Chondrocyte (in vitro differentiated cells): Measurements from ENCODE around the gene TCIRG1. TPM values are rescaled to one million over a fixed set of nuclear protein-coding genes. Genes with fewer than 3 reads are reported as not detected.

Source experiments
- DNase-seq: peaks from one replicate; pipeline ENCODE4 v3.0.0; 2021; ENCODE audit warnings: mixed read lengths, low spot score
- H3K27ac Mint-ChIP-seq: one replicate; pipeline ENCODE4 v1.8.0; 2021; ENCODE audit warnings: mild to moderate bottlenecking, moderate library complexity, mixed read lengths; ENCODE audit not compliant: unreplicated experiment
- H3K27me3 Mint-ChIP-seq: 2 replicates; pipeline ENCODE4 v1.8.0; 2021; ENCODE audit warnings: low read depth, mixed read lengths
- H3K36me3 Mint-ChIP-seq: 2 replicates; pipeline ENCODE4 v1.8.0; 2021; ENCODE audit warnings: low read depth, mixed read lengths
- H3K4me1 Mint-ChIP-seq: 2 replicates; pipeline ENCODE4 v1.8.0; 2021; ENCODE audit warnings: low read depth, mild to moderate bottlenecking, mixed read lengths
- H3K4me3 Mint-ChIP-seq: one replicate; pipeline ENCODE4 v1.8.0; 2021; ENCODE audit warnings: mild to moderate bottlenecking, moderate library complexity, mixed read lengths; ENCODE audit not compliant: unreplicated experiment
- H3K9me3 Mint-ChIP-seq: 2 replicates; pipeline ENCODE4 v1.8.0; 2021; ENCODE audit warnings: low read depth, mixed read lengths
- total RNA-seq: library from RNA; stranded (reverse); gene quantifications from 3 replicates; pipeline ENCODE4 v1.2.1, GENCODE V29; 2021
- TF ChIP-seq, protein P1 (sequence below): fragments of 200-600 bp; sonication (generic); IDR thresholded peaks from 2 replicates; pipeline ENCODE4 v1.5.0; 2021; ENCODE audit warnings: antibody characterized with exemption, mild to moderate bottlenecking, moderate library complexity

Gene TCIRG1
- total RNA-seq, 1 donor from 2014 or later, result 73.2 TPM

DNA sequence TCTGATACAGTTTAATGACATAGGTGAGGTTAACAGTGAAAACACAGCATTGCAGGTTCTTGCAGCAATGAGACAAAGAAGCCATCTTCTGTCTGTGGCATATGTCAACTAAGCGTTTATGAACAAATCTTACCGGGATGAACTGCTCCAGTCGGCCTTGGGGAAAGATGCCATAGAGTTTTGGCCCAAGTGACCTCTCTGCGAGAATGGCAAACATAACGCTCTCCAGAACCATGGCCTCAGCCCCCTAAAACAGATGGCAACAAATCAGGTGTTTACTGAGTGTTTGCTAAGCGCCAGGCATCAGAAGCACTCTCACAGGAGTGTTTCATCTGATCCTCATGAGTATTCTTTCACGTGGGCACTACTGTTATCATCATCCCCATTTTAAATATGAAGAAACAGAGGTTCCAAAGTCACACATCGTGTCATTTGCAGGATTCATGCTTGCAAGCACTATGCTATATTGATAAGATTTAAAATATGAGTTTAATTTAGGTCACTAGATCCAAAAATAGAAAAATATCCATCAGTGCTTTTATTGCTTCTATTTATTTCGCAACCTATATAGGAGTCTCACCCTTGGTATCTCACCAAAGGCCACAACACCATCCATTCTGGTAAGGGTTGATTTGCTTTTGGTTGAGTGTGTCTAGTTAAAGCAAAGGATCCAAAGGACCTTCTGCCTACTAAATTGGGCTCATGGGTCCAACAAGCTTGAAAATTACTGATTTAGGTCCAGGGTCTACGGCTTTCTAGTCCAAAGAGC lies 35.9 kb downstream of the TCIRG1 start:
- H3K27ac Mint-ChIP-seq, result no peak overlapping the region
- no peaks in the 10 kb centered on the region for H3K27me3 Mint-ChIP-seq
- no peak overlapping the region for H3K4me3 Mint-ChIP-seq
- H3K36me3 Mint-ChIP-seq, result peaks cover 20% of the 10 kb centered on the region
- no peaks in the 10 kb centered on the region for H3K9me3 Mint-ChIP-seq
- TF ChIP-seq, protein P1, sequence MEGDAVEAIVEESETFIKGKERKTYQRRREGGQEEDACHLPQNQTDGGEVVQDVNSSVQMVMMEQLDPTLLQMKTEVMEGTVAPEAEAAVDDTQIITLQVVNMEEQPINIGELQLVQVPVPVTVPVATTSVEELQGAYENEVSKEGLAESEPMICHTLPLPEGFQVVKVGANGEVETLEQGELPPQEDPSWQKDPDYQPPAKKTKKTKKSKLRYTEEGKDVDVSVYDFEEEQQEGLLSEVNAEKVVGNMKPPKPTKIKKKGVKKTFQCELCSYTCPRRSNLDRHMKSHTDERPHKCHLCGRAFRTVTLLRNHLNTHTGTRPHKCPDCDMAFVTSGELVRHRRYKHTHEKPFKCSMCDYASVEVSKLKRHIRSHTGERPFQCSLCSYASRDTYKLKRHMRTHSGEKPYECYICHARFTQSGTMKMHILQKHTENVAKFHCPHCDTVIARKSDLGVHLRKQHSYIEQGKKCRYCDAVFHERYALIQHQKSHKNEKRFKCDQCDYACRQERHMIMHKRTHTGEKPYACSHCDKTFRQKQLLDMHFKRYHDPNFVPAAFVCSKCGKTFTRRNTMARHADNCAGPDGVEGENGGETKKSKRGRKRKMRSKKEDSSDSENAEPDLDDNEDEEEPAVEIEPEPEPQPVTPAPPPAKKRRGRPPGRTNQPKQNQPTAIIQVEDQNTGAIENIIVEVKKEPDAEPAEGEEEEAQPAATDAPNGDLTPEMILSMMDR, result no peak
- H3K4me1 Mint-ChIP-seq, result no peaks in the 10 kb centered on the region
- DNase-seq, result no peak

DNA sequence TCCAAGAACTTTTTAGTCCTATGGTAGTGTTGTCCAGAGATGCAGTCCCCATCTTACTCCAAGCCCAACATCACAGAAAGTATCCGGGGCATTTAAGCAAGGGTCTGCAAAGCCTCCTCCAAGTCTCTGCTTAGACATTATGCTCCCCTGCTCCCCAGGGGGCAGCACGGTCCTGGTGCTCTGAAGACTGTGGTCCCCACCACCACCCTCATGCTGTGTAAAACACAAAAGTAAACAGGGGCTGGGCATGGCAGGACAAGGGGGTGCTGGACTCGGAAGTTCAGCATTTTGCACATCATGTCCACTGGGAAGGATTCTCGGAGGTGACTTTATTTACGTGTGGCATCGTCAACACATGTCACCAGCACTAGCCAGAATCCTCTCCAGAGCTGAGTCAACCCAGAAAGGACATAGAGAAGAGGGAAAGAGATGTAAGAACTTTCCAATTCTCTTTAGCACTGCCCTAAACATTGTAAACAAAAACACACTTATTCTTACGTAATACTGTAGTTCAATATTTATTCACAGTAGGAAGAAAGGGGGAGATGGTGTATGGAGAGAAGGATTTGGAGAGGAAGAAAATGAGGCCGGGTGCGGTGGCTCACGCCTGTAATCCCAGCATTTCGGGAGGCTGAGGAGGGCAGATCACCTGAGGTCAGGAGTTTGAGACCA lies 37.7 kb downstream of the TCIRG1 start:
- Mint-ChIP-seq H3K36me3 (peaks cover 15% of the 10 kb centered on the region), H3K4me1 (no peaks in the 10 kb centered on the region), H3K27ac (no peak overlapping the region), H3K4me3 (no peak overlapping the region), H3K9me3 (no peaks in the 10 kb centered on the region), H3K27me3 (no peaks in the 10 kb centered on the region)
- TF ChIP-seq, protein P1, result peak; percentile 28
- no peak for DNase-seq

DNA sequence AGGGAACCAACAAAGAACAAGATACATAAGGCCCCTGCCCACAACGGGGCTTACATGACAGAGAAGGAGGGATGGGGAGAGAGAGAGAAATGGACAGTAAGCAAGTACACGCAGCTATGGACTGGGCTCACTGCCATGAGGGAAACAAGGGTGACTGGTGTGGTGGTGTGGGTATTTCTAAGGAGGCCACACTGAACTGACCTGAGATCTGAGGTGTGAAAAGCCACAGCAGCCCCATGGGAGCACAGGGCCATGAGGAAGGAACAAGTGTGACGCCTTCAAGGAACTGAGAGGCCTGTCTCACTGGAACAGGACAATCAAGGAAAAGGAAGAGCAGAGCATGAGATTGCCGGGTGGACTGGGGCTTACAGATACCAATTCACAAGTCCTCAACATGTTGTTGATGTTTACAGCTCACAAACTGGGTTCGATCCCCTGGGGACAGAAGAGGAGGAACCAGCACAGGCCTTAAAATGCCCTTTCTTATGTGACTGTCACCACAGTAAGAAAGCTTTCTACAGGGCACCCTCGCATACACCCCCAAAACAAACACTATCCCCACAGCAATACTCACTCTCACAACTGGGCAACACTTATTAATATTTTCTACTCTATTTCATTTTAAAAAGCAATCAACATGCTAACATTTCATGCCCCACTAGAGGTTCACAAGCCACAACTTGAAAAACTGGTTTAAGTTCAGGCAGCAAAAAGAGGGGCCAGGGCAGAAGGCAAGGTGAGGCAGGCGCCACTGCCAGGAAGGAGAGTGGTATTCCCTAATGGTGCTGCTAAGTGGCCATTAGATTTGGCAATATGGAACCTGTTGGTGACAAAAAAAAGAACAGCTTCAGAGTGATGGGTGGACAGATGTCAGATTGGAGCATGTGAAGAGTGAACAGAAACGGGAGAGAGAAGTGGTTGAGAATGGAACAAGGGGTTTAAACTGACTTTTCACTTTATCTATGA lies 39.1 kb downstream of the TCIRG1 start:
- H3K4me3 Mint-ChIP-seq, result no peak overlapping the region

DNA sequence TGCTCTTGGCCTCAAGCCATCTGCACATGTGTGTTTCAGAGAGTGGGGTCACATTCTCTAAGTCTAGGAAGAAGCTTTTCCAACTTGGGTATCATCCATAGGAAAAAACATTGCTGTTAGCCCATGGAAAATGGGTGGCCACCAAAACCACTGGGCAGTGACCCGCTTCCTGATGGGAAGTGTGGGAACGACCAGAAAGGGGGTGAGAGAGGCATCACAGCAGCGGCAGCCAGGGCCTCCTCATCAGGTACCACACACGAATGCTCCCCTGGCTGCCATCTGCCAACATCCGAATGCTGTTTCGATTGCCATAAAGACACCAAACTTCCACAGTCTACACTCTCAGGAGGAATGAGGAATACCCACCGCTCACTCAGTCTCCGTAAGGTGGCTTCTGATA lies 42.0 kb downstream of the TCIRG1 start:
- no peaks in the 10 kb centered on the region for H3K4me1 Mint-ChIP-seq
- H3K27ac Mint-ChIP-seq, result no peak overlapping the region

More for the DNA sequence above, 39.1 kb downstream of the TCIRG1 start:
- H3K27ac Mint-ChIP-seq, result no peak overlapping the region
- DNase-seq, result no peak
- TF ChIP-seq, protein P1, result no peak
- H3K36me3 Mint-ChIP-seq, result peaks cover 12% of the 10 kb centered on the region
- H3K27me3 Mint-ChIP-seq, result no peaks in the 10 kb centered on the region
- H3K4me1 Mint-ChIP-seq, result no peaks in the 10 kb centered on the region
- H3K9me3 Mint-ChIP-seq, result no peaks in the 10 kb centered on the region

More for the DNA sequence above, 42.0 kb downstream of the TCIRG1 start:
- TF ChIP-seq, protein P1, result no peak
- Mint-ChIP-seq H3K27me3 (no peaks in the 10 kb centered on the region), H3K36me3 (peaks cover 10% of the 10 kb centered on the region), H3K9me3 (no peaks in the 10 kb centered on the region), H3K4me3 (no peak overlapping the region)
- no peak for DNase-seq
